GM19467 (cell line): ENCODE data around the gene PDE11A.
"Not testable (repeated sequence)": the region's sequence is repeated elsewhere in the genome, so short reads cannot be mapped to it uniquely, and the experiment has no call there.

Experiments
- ATAC-seq: cut with Tn5 transposase; IDR thresholded peaks from one replicate; pipeline ENCODE4 v1.9.1; 2021; ENCODE audit warnings: mild to moderate bottlenecking, moderate library complexity; ENCODE audit not compliant: unreplicated experiment

Gene PDE11A

GRCh38 chr2:178012639-178013038, 59.9 kb downstream of the PDE11A start:
- no peak for ATAC-seq

GRCh38 chr2:178009813-178010212, 62.8 kb downstream of the PDE11A start:
- ATAC-seq: no peak

- ATAC-seq: no peak
Observed at GRCh38 chr2:178008636-178009289, 63.8 kb downstream of the PDE11A start.

GRCh38 chr2:178006710-178007109, 65.9 kb downstream of the PDE11A start:
- no peak for ATAC-seq

GRCh38 chr2:178005756-178006155, 66.8 kb downstream of the PDE11A start:
- no peak for ATAC-seq

- ATAC-seq: no peak
Observed at GRCh38 chr2:178002038-178002437, 70.5 kb downstream of the PDE11A start.

GRCh38 chr2:177998996-177999395, 73.6 kb downstream of the PDE11A start:
- no peak for ATAC-seq

GRCh38 chr2:177998006-177998405, 74.6 kb downstream of the PDE11A start:
- ATAC-seq: no peak

GRCh38 chr2:177992992-177993391, 79.6 kb downstream of the PDE11A start:
- no peak for ATAC-seq

GRCh38 chr2:177989029-177989885, 83.3 kb downstream of the PDE11A start:
- no peak for ATAC-seq

GRCh38 chr2:177984749-177985148, 87.8 kb downstream of the PDE11A start:
- ATAC-seq: no peak

- ATAC-seq: peak; percentile 91
Observed at GRCh38 chr2:177983183-177983788, 89.3 kb downstream of the PDE11A start.

GRCh38 chr2:177972782-177973181, 99.8 kb downstream of the PDE11A start:
- ATAC-seq: no peak

GRCh38 chr2:177972123-177972522, 100.5 kb downstream of the PDE11A start:
- ATAC-seq: no peak

- no peak for ATAC-seq
Observed at GRCh38 chr2:177970670-177971454, 101.7 kb downstream of the PDE11A start.

- no peak for ATAC-seq
Observed at GRCh38 chr2:177964892-177965291, 107.7 kb downstream of the PDE11A start.

- no peak for ATAC-seq
Observed at GRCh38 chr2:177952151-177952550, 120.4 kb downstream of the PDE11A start.

- not testable (repeated sequence) for ATAC-seq
Observed at GRCh38 chr2:177947598-177947997, 125.0 kb downstream of the PDE11A start.

- ATAC-seq: not testable (repeated sequence)
Observed at GRCh38 chr2:177944530-177944929, 128.0 kb downstream of the PDE11A start.

- ATAC-seq: no peak
Observed at GRCh38 chr2:177942731-177943130, 129.8 kb downstream of the PDE11A start.

GRCh38 chr2:177939211-177939610, 133.4 kb downstream of the PDE11A start:
- no peak for ATAC-seq
